Erythroblast (primary cell): ENCODE results near the gene MEGF11.
"Not testable (repeated sequence)": the region's sequence is repeated elsewhere in the genome, so short reads cannot be mapped to it uniquely, and the experiment has no call there.

Experiments
- GATA1 ChIP-seq: IDR thresholded peaks from 2 replicates; pipeline ENCODE4 v1.6.1; 2011; ENCODE audit warnings: low read depth, mild to moderate bottlenecking, control low read depth, low read length, moderate library complexity
- POLR2A ChIP-seq: IDR thresholded peaks from 2 replicates; pipeline ENCODE4 v1.6.1; 2011; ENCODE audit warnings: mild to moderate bottlenecking, low read length

GRCh38 chr15:65872596-65872995 is 381.0 kb downstream of the MEGF11 start:
- not testable (repeated sequence) for TF ChIP-seq POLR2A, GATA1
